Measurements from ENCODE around the gene CCDC3.
A peak's percentile ranks its signal among the peaks of the same experiment; 100 is the strongest.
"Not testable (repeated sequence)": the region's sequence is repeated elsewhere in the genome, so short reads cannot be mapped to it uniquely, and the experiment has no call there.

CCDC3 gene

DNA sequence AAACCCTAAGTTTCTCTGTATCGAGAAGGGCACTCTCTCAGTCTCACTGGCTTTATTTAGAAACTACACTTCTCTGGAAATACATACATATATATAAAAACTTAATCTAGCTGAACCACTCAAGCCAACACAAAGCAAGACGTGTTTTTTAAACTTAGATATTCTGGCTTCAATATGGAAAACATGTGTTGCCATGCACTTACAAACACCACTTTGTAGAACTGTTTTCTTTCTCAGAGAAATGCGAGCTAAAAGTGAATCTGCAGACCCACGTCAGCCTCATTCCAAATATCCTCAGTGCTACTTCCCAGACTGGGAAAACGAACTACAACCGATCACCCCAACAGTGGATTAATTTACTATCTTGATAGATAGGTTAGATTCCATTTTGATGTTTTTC lies 1.7 kb downstream of the CCDC3 start:
- no peak for DNase-seq

DNA sequence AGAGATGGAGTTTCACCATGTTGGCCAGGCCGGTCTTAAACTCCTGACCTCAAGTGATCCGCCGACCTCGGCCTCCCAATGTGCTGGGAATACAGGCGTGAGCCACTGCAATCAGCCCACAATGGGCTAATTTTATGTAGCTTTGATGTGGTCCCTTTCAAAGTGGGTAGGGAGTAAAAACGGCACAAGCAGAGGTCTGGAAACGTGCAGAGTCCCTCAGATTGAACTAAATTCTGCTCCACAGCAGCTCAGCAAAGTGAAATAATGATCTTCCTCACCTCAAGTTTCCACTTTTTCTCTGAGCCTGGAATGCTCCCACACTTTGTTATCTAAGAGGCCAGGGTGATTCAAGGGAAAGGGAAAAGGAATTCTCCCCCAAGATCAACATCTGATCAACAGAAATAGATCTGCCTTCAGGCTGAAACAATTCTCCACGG lies 6.1 kb downstream of the CCDC3 start:
- no peak for DNase-seq

- DNase-seq = no peak
These were observed 7.9 kb downstream of the CCDC3 start for GRCh38 chr10:12993595-12993994.

GRCh38 chr10:12985347-12985746 lies 16.2 kb downstream of the CCDC3 start:
- DNase-seq = no peak

- DNase-seq = no peak
These were observed 17.3 kb downstream of the CCDC3 start for GRCh38 chr10:12984165-12984747.

GRCh38 chr10:12983568-12983967 lies 17.9 kb downstream of the CCDC3 start:
- DNase-seq = not testable (repeated sequence)

DNA sequence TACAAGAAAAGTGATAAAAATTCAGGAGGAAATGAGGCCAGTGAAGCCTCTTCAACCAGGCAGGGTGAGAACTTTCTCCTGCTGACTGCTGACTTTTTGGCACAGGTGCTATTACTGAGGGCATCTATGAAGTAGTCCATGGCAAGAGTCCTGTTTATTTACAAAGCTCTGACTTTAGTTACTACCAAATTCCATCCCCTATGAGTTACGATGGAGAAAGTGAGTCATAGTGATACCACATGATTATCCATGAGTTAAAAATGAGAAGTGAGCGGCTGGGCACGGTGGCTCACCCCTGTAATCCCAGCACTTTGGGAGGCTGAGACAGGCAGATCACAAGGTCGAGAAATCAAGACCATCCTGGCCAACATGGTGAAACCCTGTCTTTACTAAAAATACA lies 19.9 kb downstream of the CCDC3 start:
- peak; percentile 75 for DNase-seq

DNA sequence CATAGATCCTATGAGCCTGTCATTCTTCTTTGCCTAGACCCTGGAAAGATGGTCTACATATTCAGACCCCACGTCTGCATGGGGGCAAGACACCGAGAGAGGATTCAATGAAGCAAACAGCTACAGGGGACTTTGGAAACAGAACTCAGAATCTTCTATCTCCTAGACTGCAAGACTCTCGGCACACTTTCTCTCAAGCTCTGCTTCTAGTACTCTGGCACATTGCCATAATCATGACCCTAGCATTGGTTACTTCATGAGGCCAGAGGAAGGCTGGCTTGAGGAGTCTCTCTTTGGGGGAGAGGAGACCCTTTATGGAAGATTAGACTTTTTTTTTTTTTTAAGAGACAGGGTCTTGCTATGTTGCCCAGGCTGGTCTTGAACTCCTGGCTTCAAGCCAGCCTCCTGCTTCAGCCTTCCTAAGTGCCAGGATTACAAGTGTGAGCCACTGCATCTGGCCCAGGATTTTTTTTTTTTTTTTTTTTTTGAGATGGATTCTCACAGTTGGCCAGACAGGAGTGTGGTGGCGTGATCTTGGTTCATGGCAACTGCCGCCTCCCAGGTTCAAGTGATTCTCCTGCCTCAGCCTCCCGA lies 20.7 kb downstream of the CCDC3 start:
- DNase-seq = no peak

GRCh38 chr10:12980102-12980661 lies 21.3 kb downstream of the CCDC3 start:
- no peak for DNase-seq

DNA sequence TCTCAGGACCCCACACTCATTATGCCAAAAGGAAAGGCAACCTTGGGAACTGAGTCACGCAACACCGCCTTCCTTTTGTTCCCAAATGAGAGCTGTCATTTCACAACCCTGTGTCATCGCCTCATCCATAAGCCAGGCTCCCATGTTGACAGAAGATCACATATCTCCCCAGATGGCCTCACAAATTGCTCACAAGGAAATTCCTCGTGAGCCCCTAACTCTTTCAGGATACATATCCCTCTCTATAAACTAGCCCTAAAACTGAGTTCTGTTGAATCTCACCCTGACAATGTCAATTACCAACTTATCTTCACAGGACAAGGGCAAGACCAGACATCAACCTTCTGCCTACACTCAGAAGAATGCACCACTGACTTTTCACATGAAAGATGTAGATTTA lies 22.6 kb downstream of the CCDC3 start:
- DNase-seq = no peak

DNA sequence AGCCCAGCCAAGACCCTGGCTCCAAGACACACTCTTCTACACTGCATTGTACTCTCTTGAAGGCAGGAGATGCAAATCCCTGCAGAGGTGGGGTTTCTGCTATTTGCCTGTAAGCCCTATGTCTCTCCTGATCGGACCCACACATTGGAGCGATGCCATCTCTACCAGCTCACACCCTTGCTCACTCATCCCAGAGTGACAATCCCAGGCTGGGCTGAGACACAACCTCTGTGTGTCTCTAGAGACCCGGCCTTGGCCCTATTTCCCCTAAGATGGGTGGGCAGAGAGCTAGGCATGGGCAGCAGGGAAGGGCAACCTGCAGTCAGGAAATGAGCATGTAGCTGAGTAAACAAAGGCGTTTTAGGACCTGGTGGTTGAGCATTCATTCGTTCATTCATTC lies 25.6 kb downstream of the CCDC3 start:
- no peak for DNase-seq

DNA sequence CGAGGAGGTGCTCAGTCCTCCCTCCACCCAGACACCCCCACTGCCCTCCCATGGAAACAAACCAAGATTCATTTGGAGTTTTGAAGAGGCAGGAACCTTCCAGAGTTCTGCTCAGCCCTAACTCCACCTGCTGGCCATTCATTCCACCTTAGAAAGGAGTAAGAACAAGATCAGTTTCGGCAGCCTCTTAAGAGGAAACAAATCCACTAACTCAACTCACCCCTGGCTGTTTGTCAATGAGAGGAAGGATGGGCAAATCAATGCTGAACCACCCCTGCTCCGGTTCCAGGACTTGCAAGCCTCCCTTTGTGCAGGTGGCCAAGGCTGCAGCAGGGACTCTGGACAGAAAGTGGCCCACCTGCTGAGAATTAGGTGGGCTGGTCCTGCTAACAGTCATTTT lies 26.2 kb downstream of the CCDC3 start:
- DNase-seq = no peak

DNA sequence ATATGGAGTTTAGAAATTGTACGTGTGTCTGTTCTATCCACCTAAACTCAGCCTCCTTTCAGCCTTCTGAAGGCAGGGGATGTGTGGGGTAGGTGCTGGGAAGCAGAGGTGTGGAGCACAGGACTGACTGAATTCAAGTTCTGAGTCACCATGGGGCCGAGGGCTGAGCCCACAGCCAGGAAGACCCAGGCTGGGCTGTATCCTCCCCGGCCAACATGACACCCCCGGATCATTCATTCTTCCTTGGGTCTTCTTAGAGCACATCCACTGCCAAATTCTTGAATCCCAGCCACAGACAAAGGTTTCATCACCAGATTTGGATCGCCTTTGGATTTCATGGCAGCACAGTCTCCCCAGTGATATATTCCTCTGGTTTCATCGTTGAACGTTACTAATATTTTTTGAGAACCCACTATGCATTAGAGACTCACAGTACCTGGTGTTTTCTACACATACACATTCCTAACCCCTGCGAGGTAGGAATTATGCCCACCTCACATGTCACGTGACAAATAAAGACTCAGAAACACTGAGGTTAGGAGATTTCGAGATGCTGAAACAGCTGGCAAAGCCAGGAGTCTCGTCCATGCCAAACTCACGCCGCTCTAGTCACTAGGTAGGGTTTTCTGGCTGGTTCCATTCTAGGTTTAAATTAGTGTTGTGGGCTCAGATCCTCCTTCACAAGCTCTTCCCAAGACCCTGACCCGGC lies 26.9 kb downstream of the CCDC3 start:
- DNase-seq = no peak

DNA sequence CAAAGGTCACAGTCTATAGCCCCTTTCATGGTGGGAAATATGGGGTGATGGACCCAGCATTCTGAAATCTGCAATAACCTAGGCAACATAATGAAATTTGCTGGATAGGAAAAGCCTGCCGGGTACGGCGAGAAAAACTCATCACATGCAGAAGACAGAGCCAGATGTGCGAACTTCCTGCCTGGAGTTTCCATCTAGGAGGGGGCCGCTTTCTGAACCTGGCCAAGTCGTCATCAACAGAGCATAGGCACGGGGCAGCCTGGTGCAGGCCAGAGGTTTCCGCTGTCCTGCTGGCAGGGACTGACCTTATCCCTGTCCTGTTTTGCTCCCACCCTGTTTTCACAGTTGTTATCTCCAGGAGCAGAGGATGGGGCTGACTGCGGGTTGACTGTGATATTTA lies 27.4 kb downstream of the CCDC3 start:
- DNase-seq = no peak

DNA sequence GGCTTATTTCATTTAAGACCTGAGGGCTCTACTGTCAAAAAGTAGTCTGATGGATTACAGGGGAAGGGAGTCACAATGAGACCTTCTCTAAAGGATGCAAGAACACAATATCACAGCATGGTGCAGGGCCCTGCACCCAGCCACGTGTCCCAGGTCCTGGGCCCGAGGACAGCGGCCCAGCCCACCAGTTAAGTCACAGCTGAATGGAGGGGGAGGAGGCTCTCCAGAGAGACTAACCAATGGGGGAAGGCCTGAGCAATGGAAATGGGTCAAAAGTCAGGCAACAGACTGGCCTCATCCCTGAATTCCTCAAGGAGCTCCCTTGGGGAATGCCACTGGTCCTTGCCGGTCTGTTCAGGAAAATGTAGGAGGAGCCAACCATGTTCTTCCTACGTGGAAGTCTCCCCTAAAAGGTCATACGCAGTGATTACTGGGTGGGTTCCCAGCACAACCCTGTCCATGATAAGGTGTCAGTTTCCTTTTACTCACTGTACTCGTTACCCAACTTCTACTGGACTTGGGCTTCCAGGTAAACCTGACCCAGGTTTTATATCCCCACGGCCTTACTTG lies 28.3 kb downstream of the CCDC3 start:
- DNase-seq = peak; percentile 26

DNA sequence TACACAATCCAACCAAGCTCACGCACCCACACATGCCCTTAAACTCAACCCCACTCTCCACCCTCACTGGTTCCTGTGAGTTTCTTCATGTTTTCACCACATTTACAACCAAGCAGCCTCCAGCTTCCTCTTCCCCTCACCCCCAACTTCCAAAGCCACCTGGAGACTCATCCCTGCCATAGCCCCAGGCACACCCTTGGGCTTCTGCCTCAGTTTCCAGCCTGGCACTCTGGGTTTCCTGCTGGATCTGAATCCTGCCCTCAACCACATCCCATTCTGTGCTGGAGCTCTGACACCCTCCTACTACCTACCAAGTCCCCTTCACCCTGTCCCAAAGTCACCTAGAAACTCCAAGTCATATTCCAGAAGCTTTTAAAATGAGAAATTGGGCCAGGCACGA lies 29.4 kb downstream of the CCDC3 start:
- no peak for DNase-seq

- peak; percentile 69 for DNase-seq
These were observed 30.3 kb downstream of the CCDC3 start for GRCh38 chr10:12971001-12971788.

- DNase-seq = no peak
These were observed 31.6 kb downstream of the CCDC3 start for GRCh38 chr10:12969951-12970350.

- DNase-seq = no peak
These were observed 35.4 kb downstream of the CCDC3 start for GRCh38 chr10:12966067-12966466.

DNA sequence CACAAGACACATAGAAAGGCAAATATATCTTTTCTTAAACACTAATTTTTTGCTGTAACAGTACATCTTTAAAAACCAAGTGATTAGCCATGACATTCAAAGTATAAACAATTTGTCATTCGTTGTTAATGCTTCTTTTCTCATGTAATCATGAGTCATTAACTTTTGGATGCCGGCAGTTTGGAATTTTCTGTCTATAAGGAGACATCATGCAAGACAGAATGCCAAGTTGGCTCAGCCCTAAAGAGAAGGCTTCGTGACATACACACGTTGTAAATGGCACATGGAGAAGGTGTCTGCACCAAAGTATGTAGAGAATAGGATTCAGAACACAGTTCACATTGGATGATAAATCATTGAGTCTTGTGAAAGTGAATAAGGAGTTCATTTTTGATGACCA lies 35.9 kb downstream of the CCDC3 start:
- peak; percentile 66 for DNase-seq

DNA sequence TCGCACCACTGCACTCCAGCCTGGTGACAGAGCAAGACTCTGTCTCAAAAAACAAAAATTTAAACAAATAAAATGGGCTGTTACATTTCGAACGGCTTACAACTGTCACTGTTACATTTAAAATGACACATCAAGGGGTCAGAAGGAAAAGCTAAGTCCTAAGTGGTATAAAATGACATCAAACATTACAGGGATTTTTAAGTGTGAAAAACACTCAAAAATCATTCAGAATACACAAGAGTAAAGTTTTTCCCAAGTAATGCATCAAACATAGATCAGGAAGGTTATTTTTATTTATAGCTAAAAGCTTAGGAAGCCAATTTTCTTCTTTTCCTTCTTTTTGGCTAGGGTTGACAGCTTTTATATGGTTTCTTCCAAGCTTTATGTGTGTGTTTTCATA lies 39.0 kb downstream of the CCDC3 start:
- DNase-seq = no peak

DNA sequence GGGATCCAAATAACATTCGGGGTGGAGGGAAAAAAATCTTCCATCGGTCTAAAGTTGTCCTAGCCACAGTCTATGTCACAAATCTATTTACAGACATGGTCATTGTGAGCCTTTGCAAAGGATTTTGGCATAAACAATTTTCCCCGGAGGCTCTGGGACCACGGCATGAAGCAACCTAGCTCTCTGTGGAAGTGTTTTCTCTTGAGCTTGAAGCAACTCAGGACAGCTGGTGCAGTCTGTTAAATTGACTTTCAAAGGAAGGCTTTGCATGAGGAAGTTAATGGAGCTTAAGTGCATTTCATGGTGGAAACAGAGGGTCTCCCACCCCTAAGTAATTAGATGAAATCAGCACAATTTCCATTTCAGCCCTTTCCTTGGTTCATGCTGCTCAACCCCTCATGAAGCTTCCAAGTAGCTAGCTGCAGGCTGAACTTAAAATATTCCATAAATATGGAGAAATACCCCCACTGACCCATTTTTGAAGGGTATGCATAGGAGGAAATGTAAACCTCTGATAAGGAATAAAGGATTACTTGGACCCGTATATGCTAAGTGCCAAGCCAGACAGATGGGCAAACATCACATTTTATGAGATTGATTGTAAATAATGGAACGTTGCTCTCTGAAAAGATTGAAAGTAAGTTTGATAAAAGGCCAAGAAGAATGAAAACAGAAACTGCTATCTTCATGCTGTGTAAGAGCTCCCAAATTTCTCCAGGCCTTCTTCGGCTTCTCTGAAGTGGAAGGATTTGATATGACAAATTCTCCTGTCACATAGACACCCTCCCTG lies 39.9 kb downstream of the CCDC3 start:
- no peak for DNase-seq
